ENCODE measurements around the gene BANP.
"Not testable (repeated sequence)": the region's sequence is repeated elsewhere in the genome, so short reads cannot be mapped to it uniquely, and the experiment has no call there.

BANP gene

DNA sequence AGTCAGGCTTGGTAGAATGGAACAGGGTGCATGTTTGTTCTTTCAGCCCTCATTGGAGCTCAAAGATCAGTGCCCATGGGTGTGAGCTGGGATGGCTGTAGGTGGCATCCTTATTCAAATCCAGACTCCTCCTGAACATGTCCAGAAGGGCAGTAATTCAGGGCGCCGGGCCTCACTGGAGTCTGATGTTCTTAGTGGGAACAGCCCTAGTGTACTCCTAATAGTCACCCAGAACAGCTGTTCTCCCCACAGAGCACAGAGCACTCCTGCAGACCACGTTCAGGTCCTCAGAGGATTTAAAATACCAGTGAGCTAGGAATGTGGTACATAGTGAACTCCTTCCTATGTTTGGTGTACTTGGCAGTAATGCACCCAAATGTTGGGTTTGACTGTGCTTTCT, 96.2 kb downstream of the BANP start:
- DNase-seq (ENCODE audit: low read depth in 2 of 2) = no peak

DNA sequence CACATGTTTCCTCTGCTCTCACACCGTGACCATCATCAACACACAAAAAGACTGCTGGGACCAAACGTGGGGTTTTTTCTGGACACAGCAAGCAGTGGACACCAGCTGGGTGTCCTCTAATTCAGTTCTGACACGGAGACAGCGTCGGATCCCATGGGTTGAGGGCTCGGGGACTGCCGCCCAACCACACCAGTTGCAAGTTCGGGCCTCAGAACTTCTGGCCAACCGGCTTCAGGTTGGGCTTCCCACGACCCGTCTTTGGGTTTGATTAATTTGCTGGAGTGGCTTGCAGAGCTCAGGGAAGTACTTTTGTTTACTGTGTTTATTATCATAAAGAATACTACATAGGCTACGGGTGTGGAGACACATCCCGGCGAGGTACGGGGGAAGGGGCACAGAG, 97.8 kb downstream of the BANP start:
- DNase-seq (ENCODE audit: low read depth in 2 of 2) = no peak

DNA sequence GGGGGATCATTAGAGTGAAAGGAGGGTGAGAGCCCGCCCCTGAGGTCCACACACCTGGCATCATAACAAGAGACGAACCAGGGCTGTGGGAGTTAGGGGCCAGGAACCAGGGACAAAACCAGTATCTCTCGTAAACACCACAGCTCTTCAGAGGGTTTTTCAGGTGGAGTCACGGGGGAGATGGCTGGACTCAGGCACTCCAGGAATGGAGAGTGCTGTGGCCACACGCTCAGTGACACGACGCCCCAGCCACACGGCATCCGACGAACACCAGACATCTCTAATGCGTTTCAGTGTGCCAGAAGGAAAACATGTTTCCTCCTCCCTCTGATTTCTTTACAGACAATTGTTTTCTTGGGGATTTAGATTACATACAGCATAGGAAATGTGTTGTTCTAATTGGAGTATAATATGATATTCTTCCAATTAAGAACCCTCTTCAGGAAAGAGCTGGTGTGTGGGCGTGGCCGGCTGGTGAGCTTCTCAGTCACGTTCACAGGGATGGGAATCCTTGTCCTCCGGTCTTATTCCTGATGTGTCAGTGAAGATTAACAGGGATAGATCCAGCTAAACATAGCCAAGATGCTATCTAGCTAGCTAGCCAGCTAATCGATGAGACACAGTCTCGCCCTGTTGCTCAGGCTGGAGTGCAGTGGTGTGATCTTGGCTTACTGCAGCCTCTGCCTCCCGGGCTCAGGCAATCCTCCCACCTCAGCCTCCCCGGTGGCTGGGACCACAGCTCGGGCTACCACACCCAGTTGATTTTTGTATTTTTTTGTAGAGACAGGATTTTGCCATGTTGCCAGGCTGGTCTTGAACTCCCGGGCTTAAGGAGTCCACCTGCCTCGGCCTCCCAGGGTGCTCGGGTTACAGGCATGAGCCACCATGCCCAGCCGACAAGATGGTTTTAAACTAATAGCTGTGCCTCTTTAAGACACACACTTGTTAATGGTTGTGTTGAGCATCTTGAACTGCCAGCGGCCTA, 98.6 kb downstream of the BANP start:
- no peak for DNase-seq (ENCODE audit: low read depth in 2 of 2)

DNA sequence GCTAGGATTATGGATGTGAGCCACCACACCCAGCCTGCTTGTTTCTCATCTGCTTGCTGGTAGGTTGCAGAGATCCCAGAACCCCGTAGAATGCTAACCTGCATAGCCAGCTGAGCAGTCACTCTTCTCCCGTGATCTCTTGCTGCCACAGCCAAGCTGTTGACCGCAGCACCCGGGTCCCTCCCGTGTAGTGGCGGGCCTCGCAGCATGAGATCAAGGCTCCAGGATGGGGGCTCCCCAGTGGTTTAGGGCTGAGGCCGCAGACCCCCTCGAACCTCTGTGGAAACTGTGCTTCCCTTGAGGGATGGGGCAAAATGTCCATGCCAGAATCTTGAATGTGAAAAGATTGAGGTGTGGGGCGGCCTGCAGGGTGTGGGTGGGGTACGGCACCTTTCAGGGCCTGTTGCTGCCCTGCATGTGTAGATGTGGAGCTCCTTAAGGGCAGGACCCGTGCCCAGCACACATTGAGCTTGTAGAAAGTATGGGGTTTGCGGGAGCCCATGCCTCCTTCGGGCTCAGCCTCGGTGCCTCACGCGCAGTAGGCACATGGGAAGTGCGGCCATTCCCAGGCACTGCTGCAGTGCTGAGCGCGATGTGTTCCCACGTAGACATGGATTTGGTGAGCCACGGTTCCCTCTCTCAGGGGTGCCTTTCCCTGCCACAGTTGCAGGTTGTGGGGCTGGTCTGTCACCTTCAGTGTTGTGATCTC, 99.9 kb downstream of the BANP start:
- no peak for DNase-seq (ENCODE audit: low read depth in 2 of 2)

DNA sequence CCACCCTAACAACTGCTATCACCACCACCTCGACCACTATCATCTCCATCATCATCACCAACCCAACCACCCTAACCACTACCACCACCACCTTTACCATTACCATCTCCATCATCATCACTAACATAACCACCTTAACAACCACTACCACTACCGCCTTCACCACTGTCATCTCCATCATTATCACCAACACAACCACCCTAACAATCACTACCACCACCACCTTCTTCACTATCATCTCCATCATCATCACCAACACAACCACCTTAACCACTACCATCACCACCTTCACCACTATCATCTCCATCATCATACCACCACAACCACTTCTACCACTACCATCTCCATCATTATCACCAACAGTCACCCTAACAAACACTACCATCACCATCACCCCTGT, 101.4 kb downstream of the BANP start:
- DNase-seq (ENCODE audit: low read depth in 2 of 2) = no peak

DNA sequence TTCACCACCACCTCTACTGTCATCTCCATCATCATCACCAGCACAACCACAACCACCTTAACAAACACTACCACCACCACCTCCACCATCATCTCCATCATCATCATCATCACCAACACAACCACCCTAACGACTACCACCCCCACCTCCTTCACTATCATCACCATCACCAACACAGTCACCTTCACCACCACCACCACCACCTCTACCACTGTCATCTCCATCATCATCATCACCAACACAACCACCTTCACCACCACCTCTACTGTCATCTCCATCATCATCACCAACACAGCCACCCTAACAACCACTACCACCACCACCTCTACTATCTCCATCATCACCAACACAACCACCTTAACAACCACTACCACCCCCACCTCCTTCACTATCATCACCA, 102.2 kb downstream of the BANP start:
- DNase-seq (ENCODE audit: low read depth in 2 of 2) = not testable (repeated sequence)

DNA sequence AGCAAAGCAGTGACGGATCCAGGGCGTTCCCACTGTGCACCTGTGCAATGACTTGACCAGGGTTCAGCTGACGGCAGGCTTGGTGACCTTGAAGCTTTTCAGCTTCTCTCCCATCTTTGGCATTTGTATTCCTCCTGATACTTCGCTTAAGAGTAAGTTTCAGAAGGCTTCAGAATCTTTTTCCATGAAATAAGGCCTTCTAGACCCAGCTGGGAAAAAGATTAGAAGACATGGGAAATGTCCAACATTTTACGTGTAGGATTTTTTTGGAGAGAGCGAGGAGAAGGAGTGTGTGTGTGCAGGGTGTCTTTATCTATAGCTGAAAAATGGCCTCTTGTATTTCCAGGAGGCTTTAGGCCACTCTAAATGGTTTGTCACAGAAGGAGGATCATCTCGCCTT, 104.1 kb downstream of the BANP start:
- DNase-seq (ENCODE audit: low read depth in 2 of 2) = no peak

DNA sequence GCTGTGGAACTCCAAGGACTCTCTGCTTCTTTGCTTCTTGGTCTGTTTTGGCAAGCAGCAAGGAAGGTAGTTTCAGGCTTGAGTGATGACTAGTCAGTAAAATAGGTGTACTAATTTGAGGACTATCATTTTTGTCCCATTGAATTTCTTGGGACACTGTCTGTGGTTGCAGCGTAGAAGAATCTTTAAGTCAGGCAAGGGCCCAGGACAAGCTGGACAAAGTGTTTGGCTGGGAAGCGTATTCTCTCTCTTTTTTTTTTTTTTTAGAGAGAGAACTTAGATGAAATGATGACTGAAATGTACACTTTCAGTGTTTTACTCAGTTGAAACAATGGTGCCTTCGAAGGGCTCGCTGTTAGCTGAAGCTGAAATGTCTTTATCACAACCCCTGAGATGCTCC, 105.0 kb downstream of the BANP start:
- no peak for DNase-seq (ENCODE audit: low read depth in 2 of 2)

DNA sequence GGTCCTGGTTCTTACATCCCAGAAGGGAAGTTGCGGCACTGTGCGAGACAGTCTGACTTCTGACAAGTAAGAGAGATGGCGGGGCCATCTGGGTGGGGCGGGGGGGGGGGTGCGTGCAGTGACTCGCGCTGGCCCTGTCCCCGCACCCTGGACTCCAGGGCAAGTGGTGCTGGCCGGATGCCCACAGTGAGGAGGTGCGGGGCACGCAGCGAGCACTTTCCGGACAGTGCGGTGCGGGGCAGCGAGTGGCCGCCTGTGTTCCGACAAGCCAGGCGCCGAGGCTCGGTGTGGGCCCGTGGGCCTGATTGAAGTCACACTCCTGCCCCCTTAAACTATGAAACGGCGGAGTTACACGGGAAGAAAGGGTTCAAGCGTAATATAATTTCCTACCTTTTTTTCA, 106.4 kb downstream of the BANP start:
- DNase-seq (ENCODE audit: low read depth in 2 of 2) = no peak

DNA sequence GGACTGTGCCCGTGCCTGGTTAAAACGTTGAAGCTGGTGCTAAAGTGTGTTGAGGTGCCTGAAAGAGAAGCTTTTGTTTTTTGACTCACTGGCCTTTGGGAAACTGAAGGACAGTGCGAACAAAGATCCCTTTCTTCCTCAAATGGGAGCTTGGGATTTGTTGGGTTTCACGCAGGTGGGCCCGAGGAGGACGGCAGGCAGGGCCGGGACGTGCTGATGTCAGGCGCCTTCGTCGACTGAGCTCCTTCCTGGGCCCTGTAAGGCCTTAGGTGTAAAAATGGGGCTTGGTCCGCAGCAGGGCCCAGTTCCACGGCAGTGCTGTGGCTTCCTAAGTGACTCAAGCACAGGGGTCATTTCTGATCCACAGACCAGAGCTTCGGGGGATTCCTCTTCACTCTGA, 106.9 kb downstream of the BANP start:
- no peak for DNase-seq (ENCODE audit: low read depth in 2 of 2)

DNA sequence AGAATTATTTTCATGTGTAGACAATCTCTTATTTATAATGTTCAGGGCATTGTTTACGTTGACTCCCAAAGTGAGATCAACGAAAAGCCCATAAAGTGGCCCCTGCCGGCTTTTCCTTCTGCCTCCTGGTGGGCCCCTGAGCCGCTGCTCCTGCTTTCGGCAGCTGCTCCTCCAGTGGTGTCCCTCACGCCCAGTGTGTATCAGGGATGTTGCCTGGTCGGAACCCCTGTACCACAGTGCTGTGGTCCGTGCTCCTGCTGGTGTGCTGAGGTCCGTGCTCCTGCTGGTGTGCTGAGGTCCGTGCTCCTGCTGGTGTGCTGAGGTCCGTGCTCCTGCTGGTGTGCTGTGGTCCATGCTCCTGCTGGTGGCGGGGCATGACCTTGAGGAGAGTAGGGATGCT, 107.6 kb downstream of the BANP start:
- no peak for DNase-seq (ENCODE audit: low read depth in 2 of 2)

DNA sequence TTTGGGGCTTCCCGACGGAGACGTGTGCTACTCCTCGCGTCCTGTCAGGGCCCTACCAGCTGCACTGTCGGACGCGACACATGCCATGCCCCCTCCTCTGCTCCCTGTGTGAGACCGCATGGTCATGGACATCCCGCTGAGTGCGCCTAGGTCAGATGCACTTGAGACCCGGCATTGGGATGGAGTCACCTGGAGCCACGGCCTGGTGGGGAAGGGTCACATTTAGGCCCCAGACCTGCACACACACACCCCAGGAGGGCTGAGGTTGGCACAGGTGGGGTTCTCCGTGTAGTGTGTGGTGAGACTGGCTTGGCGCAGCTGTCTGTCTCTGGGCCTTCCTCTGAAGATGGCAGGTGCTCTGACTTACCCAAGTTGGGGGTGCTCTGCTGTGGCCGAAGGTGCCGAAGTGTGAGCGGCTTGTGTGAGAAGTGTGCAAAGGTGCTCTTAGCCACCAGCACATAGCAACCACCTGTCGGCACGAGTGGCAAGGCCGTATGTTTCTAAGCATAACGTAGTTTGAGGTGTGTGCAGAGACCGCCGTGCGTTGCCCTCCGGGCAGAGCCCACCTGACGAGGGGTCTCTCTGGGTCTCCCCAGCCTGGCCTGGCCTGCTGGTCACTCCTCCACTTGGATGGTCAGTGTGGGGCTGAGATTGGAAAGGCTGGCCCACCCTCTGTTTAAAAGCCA, 108.6 kb downstream of the BANP start:
- DNase-seq (ENCODE audit: low read depth in 2 of 2) = no peak

DNA sequence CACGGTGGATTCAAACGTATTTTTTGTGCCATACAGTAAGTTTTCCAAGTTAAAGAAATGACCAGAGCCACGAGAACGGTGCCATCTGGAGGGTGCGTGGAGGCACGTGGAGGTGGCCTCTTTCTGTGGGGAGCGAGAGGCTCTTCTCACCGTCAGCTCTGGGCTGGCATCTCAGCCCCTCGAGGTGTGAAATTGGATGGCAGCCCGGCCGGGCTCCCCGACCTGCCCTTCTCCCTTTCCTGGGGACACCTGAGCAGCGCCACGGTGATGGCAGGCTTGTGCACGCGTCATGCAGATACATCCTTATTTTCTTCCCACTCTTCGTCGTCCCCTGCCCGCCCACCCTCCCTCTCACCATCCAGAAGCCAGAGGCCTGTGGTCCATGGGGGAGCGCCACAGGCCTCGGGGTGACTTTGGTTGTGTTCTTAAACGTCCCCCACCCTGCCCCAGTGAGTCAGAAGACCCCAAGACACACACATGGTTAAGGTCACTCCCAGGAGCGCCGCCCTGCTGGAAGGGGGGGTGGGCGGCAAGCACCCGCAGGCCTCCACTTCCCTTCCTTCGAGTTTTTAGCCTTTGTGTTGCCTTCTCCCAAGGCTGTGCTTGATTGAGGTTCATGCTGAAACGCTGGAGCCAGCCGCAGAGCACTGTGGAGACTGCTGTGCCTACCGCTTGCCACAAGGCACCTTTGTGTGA, 109.4 kb downstream of the BANP start:
- DNase-seq (ENCODE audit: low read depth in 2 of 2) = no peak

DNA sequence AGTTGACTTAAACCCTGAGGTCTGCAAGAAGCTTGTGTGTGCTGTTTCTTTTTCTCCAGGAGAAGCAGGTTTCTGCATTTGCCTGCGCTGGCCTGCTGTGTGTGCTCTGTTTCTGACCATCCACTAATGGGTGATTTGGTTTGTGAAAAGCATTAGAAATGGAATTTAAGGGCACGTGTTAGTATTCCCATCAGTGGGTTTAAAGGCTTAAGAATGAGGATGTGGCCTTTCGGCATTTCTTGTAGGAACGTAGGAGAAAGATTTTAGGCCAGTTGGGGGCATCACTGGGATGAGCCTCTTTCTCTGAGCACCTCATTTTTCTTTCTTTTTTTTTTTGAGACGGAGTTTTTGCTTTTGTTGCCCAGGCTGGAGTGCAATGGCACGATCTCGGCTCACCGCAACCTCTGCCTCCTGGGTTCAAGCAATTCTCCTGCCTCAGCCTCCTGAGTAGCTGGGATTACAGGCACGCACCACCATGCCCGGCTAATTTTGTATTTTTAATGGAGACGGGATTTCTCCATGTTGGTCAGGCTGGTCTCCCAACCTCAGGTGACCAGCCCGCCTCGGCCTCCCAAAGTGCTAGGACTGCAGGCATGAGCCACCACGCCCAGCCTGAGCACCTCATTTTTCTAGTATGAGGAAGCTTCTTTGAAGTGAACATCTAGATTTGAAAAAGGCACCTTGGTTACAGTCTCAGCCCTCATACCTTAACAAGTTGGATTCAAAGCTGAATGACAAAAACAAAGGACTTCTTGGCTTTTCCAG, 110.3 kb downstream of the BANP start:
- DNase-seq (ENCODE audit: low read depth in 2 of 2) = no peak

DNA sequence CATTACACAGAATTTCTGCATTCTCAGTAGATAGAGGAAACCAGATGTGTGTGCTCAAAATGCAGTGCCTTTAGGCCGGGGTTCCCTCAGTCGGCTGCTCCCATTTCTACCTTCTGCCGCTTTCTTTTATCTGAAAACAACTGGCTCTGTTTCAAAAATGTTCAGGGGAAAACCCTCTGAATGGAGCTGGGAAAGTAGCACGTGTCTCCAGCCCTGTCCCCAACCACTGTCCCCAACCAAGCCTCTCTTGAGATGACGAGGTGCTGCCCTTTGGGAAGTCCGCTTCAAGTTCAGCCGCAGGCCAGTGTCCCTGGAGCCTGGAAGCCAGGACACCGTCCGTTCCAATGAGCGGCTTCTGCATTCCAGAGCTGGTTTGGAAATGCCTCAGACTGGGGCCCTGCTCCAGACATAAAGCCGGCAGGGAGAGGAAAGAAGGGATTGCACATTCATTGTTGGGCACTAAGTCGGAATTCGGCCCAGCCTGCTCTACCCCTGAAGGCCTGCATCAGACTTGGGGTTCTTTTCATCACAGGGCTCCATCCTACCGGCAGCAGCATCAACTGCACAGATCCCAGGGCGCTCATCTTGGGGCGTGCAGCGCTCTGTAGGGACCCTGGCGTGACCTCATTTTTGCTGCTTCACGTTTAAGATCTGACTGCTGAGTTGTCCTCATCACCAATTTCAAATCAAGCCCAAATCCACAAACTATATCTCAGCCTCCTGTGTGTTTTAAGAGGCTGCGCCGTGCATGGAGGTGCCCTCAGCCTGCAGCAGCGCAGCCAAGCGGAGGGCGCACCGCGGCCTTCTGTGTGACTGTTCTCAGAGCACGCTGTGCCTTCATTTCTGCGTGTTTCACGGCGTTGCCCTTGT, 111.3 kb downstream of the BANP start:
- no peak for DNase-seq (ENCODE audit: low read depth in 2 of 2)

DNA sequence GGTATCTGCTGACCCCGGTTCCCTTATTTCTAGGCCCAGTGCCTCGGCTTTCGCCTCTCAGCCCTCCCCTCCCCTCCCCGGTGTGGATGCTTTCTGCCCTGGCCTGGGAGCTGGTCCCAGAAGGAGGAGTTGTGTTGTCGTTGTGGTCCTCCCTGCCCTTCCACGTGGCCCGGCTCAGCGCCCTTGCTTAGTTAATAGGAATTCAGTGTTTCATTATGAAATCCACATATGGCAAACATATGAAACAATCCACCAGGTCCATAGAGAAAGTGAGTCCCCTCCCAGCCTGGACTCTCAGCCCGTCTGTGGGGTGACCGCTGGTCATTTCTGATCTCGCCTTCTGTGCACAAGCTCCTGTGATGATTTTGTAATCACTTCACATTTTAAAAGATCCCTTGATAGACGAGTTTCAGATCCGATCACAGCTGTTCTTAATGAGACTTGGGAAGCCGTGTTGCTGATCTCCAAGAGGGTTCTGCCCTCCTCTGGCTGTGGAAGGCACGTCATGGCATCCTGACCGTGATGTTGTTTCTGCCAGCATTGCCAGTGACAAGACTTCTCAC, 112.1 kb downstream of the BANP start:
- no peak for DNase-seq (ENCODE audit: low read depth in 2 of 2)

DNA sequence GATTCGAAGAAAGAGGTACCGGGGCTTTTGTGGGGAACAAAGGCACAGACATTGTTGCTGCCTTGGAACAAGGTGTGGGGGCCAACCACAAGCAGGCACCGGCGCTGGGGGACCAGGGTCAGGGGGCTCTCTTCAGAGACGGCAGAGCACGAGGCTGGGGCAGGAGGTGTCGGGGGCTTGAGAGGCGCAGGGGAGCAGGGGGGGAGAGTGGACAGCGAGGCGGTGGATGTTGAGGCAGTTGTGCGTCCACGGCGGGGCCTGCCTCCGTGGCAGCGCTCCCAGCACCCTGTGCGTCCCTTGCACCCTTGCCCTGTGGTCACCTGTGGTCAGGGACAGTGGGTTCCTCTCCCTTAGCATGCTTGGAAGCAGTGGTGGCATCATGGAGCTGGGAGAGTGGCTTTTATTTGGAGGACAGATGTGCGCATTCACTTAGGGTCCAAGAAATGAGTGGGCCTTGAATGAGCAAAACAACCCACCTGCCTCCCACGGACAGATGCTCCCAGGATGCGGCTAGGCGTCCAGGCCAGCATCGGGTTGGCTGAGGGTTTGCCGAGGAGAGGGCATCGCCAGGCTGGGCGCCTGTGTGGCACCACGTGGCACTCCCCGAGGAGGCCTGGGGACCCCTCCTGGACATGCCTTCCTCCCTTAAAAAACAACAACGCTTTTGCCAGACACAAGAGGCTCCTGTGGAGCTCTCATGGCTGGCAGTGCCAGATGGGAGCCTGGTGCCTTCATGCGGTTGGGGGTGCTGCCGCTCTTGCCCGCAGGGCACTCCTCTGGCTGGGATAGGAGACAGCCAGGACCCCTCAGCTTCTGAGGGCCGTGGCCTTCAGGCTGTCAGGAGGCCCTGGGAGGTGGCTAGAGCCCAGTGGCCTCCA, 113.0 kb downstream of the BANP start:
- no peak for DNase-seq (ENCODE audit: low read depth in 2 of 2)

DNA sequence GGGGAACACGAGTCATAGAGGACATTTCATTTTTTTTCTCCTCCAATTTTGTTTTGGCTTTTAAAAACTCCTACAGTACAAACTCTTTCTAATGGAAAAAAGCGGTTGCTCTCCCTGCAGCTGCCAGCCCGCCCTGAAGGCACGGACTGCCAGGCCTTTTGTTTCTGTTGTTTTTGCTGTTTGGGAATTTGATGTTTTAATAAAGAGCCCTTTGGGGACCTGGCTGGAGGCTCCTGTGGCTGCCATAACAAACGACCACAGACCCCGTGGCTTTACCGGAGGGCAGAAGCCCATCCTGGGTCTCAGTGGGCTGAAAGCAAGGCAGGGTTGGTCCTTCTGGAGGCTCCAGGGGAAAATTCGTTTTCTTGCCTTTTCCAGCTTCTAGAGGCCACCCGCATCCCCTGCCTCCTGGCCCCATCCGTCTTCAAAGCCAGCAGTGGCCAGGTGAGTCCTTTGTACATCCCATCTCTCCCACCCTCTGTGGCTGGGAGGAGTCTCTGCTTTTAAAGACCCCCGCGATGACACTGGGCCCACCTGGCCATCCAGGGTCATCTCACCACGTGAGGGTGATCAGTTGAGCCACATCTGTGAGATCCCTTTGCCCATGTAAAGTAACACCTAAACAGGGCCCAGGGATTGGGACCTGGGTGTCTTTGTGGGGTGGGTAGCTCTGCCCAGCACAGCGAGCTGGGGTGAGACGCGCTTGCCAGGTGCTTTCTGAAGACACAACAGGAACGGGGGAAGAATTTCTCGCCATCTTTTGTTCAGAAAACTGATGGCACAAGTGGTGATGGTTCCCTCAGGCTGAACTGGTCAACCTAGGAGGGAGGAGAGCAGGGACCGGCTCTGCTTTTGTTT, 113.9 kb downstream of the BANP start:
- DNase-seq (ENCODE audit: low read depth in 2 of 2) = no peak

Data from stimulated activated CD4-positive, alpha-beta T cell treated with anti-CD3 and anti-CD28 coated beads, Interleukin-4, amount 100 ng/mL, for 48 hours (primary cell).